ENCODE data around the gene RPL5. TPM values are rescaled to one million over a fixed set of nuclear protein-coding genes. Genes with fewer than 3 reads are reported as not detected.
A peak's percentile ranks its signal among the peaks of the same experiment; 100 is the strongest.

Gene RPL5
- total and polyA plus RNA-seq, 2 experiments from 2014 or later = 918 to 1,643 TPM

DNA sequence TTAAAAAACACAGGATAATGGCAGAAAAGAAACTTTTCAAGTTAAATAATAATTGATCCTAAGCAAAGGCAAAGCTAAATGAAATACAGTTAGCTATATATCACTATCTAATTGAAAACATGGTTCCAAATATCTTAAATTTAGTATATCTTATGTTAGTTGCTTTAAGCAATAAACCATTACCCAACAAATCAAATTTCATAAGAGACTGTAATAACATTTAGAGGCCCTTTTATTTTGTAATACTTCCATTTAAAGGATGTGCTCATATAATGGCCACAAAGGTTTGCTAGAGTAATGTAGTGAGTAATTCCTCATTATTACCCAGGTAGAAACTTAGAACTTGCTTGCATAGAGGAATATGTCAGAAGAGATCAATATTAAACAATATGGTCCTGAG lies 32.3 kb downstream of the RPL5 start:
- H3K27me3 ChIP-seq = no peaks in the 10 kb centered on the region
- no peaks in the 10 kb centered on the region for H3K4me1 ChIP-seq (ENCODE audit: low read depth)
- TF ChIP-seq, protein P1, sequence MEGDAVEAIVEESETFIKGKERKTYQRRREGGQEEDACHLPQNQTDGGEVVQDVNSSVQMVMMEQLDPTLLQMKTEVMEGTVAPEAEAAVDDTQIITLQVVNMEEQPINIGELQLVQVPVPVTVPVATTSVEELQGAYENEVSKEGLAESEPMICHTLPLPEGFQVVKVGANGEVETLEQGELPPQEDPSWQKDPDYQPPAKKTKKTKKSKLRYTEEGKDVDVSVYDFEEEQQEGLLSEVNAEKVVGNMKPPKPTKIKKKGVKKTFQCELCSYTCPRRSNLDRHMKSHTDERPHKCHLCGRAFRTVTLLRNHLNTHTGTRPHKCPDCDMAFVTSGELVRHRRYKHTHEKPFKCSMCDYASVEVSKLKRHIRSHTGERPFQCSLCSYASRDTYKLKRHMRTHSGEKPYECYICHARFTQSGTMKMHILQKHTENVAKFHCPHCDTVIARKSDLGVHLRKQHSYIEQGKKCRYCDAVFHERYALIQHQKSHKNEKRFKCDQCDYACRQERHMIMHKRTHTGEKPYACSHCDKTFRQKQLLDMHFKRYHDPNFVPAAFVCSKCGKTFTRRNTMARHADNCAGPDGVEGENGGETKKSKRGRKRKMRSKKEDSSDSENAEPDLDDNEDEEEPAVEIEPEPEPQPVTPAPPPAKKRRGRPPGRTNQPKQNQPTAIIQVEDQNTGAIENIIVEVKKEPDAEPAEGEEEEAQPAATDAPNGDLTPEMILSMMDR (IDR thresholded peaks at IDR 0.05; ENCODE audit: low read depth, low read length) = no peak
- no peaks in the 10 kb centered on the region for H3K36me3 ChIP-seq
- no peak overlapping the region for H3K4me3 ChIP-seq
- no peaks in the 10 kb centered on the region for H3K9me3 ChIP-seq (ENCODE audit: low read depth)
- no peak overlapping the region for H3K27ac ChIP-seq
- DNase-seq (ENCODE audit: low read depth in 1 of 2, low spot score in 1 of 2) = no peak

DNA sequence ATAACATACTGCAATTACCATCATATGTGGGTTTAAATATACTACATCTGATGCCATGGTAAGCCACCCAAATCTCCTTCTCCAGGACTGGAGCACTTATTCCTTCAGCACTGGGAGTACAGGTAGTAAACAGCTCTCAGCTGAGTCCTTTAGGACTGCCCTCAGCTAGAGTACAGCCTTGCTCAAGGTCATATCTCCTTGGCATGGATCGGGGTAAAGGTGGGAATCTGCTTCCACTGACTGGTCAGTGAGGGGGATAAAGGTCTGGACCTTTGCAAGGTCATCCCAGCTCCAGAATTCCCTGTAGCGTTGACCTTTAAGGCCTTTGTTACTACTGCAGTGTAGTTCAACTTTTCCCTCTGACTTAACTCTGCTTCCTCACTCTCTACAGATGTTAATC lies 38.8 kb downstream of the RPL5 start:
- DNase-seq (ENCODE audit: low read depth in 1 of 2, low spot score in 1 of 2) = no peak
- H3K27me3 ChIP-seq = no peaks in the 10 kb centered on the region
- H3K36me3 ChIP-seq = no peaks in the 10 kb centered on the region
- H3K4me1 ChIP-seq (ENCODE audit: low read depth) = no peaks in the 10 kb centered on the region
- no peak overlapping the region for H3K4me3 ChIP-seq
- TF ChIP-seq, protein P1 (IDR thresholded peaks at IDR 0.05; ENCODE audit: low read depth, low read length) = no peak
- H3K9me3 ChIP-seq (ENCODE audit: low read depth) = no peaks in the 10 kb centered on the region
- no peak overlapping the region for H3K27ac ChIP-seq

DNA sequence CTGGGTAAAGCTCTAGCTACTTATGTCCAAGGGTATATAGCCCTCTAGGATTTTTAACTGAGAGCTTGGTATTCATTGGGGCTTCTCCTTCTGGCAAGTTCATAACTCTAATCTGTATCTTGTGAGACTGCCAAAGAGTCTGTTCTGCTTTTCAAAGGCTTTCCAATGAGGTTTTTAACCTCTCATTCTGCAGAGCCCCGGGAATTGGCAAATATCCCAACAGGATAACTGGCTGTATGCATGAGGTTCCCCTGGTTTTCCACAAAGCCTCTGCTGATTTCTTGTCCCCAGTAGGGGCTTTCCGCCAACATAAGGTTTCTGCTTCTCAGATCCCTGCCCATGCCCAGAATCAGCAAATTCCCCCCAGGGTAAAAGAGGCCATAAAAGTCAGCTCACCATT lies 40.9 kb downstream of the RPL5 start:
- Histone ChIP-seq H3K4me1 (ENCODE audit: low read depth) (no peaks in the 10 kb centered on the region), H3K27me3 (no peaks in the 10 kb centered on the region), H3K36me3 (no peaks in the 10 kb centered on the region), H3K9me3 (ENCODE audit: low read depth) (no peaks in the 10 kb centered on the region), H3K27ac (no peak overlapping the region), H3K4me3 (no peak overlapping the region)
- peak in 1 of 2 donors; percentile 62 for DNase-seq (ENCODE audit: low read depth in 1 of 2, low spot score in 1 of 2)
- TF ChIP-seq, protein P1 (IDR thresholded peaks at IDR 0.05; ENCODE audit: low read depth, low read length) = no peak

DNA sequence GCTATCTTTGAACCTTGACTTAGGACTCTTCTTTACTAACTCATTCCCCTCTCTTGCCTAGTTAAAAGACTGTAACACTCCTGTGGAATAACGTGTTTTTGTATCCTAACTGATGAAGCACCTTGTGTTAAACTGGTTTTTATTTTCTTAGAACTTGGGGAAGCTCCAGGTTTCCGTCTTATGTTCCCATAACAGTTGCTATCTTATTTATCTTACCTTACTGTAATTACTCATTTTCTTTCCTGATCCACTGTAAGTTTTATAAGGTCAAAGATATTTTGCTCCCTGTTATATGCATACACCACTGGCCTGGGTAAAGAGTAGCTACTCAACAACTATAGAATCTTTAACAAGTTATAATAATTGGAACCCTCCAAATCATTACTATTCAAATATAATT lies 43.1 kb downstream of the RPL5 start:
- no peaks in the 10 kb centered on the region for H3K9me3 ChIP-seq (ENCODE audit: low read depth)
- no peaks in the 10 kb centered on the region for H3K27me3 ChIP-seq
- no peaks in the 10 kb centered on the region for H3K4me1 ChIP-seq (ENCODE audit: low read depth)
- no peak for DNase-seq (ENCODE audit: low read depth in 1 of 2, low spot score in 1 of 2)
- TF ChIP-seq, protein P1 (IDR thresholded peaks at IDR 0.05; ENCODE audit: low read depth, low read length) = no peak
- no peaks in the 10 kb centered on the region for H3K36me3 ChIP-seq
- no peak overlapping the region for H3K4me3 ChIP-seq
- H3K27ac ChIP-seq = no peak overlapping the region

DNA sequence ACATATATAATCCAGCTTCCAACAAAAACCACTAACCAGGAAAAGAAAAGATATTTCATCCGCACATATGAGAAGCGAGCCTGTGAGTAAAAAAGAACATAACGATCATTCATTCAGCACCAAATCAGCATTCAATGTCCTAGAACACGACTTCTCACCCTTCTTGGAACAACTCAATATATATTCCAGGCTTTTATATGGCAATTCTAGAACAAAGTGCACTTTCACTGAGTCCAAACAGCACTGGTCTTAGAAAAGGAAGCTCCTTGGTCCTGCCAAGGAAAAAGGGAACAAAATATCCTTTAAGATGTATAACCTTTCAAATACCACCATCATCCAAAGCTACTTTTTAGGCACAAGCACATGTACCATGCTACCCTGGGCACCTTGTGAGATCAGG lies 44.5 kb downstream of the RPL5 start:
- no peaks in the 10 kb centered on the region for H3K9me3 ChIP-seq (ENCODE audit: low read depth)
- no peaks in the 10 kb centered on the region for H3K27me3 ChIP-seq
- no peak for DNase-seq (ENCODE audit: low read depth in 1 of 2, low spot score in 1 of 2)
- H3K27ac ChIP-seq = no peak overlapping the region
- TF ChIP-seq, protein P1 (IDR thresholded peaks at IDR 0.05; ENCODE audit: low read depth, low read length) = no peak
- no peak overlapping the region for H3K4me3 ChIP-seq
- H3K36me3 ChIP-seq = no peaks in the 10 kb centered on the region
- H3K4me1 ChIP-seq (ENCODE audit: low read depth) = no peaks in the 10 kb centered on the region
